Ishikawa (cell line): Measurements from ENCODE around the gene AKNA.
"Not testable (repeated sequence)": the region's sequence is repeated elsewhere in the genome, so short reads cannot be mapped to it uniquely, and the experiment has no call there.

Experiments
- CEBPB ChIP-seq: IDR thresholded peaks from 2 replicates; pipeline ENCODE4 v1.6.1; 2012
- CREB1 ChIP-seq: IDR thresholded peaks from 2 replicates; pipeline ENCODE4 v1.6.1; 2012; ENCODE audit warnings: low read depth
- NFIC ChIP-seq: IDR thresholded peaks from 2 replicates; pipeline ENCODE4 v1.6.1; 2012
- RAD21 ChIP-seq: IDR thresholded peaks from 2 replicates; pipeline ENCODE4 v1.6.1; 2012; ENCODE audit warnings: low read depth
- TAF1 ChIP-seq: IDR thresholded peaks from 2 replicates; pipeline ENCODE4 v1.6.1; 2012; ENCODE audit warnings: low read depth, mild to moderate bottlenecking
- TEAD4 ChIP-seq: IDR thresholded peaks from 2 replicates; pipeline ENCODE4 v1.6.1; 2012
- USF1 ChIP-seq: IDR thresholded peaks from 2 replicates; pipeline ENCODE4 v1.6.1; 2012
- YY1 ChIP-seq: IDR thresholded peaks from 2 replicates; pipeline ENCODE4 v1.6.1; 2012; ENCODE audit warnings: low read depth
- ZBTB7A ChIP-seq: IDR thresholded peaks from 2 replicates; pipeline ENCODE4 v1.6.1; 2012; ENCODE audit warnings: low read depth
- TF ChIP-seq, protein P1 (sequence below): IDR thresholded peaks from 2 replicates; pipeline ENCODE4 v1.6.1; 2012

DNA sequence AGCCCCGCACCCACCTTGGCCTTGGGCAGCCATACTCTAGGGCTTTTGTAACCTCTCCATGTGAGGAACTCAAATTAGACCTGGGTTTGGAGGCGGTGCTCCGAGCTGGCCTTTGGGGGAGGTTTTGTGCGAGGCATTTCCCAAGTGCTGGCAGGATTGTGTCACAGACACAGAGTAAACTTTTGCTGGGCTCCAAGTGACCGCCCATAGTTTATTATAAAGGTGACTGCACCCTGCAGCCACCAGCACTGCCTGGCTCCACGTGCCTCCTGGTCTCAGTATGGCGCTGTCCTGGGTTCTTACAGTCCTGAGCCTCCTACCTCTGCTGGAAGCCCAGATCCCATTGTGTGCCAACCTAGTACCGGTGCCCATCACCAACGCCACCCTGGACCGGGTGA, 58.2 kb downstream of the AKNA start, which contains the start of gene ORM2:
- not testable (repeated sequence) for TF ChIP-seq ZBTB7A, USF1, YY1, RAD21, CREB1, CEBPB, NFIC, TEAD4, TAF1
- TF ChIP-seq, protein P1, sequence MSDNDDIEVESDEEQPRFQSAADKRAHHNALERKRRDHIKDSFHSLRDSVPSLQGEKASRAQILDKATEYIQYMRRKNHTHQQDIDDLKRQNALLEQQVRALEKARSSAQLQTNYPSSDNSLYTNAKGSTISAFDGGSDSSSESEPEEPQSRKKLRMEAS = not testable (repeated sequence)
